ENCODE measurements around the gene PARP8. TPM values are rescaled to one million over a fixed set of nuclear protein-coding genes. Genes with fewer than 3 reads are reported as not detected.

PARP8 gene
- total RNA-seq, 1 donor from 2014 or later = 28.6 TPM

Other genes starting within 250 kb of the PARP8 start
- gene EMB, start 225.3 kb upstream of the PARP8 start, total RNA-seq = 0.25 and 11.6 TPM in 2 replicates

Measured in renal cortical epithelial cell (primary cell).